ENCODE data around the gene SNRNP200. TPM values are rescaled to one million over a fixed set of nuclear protein-coding genes. Genes with fewer than 3 reads are reported as not detected.
"Not testable (repeated sequence)": the region's sequence is repeated elsewhere in the genome, so short reads cannot be mapped to it uniquely, and the experiment has no call there.

Gene SNRNP200
- total RNA-seq, 1 experiment from 2014 or later = 115 TPM

- POLR2A ChIA-PET = interaction anchor here (0.7 to 4.7 kb wide), 6 partner anchors 9 to 265 kb away, joined by 3 to 114 read pairs (median 11); partner anchors contain the start of gene STARD7
- H3K27ac Mint-ChIP-seq (ENCODE audit: low read depth, unreplicated experiment) = no peak overlapping the region
- no peaks in the 10 kb centered on the region for H3K9me3 Mint-ChIP-seq (ENCODE audit: unreplicated experiment)
- DNase-seq (ENCODE audit: unreplicated experiment) = no peak
- intact Hi-C loops (cut with micrococcal nuclease) = no loop called here
- BruUV-seq (replicated peaks) = no TSS peak
- CTCF ChIA-PET = interaction anchor here (0.6 to 1.1 kb wide), 5 partner anchors 19 to 236 kb away, joined by 3 to 4 read pairs (median 3); no protein-coding TSS in a partner anchor
- no peak overlapping the region for H3K4me3 Mint-ChIP-seq (ENCODE audit: unreplicated experiment)
- peaks cover 71% of the 10 kb centered on the region for H3K36me3 Mint-ChIP-seq (ENCODE audit: insufficient read depth, unreplicated experiment)
- H3K27me3 Mint-ChIP-seq (ENCODE audit: insufficient read depth, unreplicated experiment) = no peaks in the 10 kb centered on the region
- TF ChIP-seq, protein P1, sequence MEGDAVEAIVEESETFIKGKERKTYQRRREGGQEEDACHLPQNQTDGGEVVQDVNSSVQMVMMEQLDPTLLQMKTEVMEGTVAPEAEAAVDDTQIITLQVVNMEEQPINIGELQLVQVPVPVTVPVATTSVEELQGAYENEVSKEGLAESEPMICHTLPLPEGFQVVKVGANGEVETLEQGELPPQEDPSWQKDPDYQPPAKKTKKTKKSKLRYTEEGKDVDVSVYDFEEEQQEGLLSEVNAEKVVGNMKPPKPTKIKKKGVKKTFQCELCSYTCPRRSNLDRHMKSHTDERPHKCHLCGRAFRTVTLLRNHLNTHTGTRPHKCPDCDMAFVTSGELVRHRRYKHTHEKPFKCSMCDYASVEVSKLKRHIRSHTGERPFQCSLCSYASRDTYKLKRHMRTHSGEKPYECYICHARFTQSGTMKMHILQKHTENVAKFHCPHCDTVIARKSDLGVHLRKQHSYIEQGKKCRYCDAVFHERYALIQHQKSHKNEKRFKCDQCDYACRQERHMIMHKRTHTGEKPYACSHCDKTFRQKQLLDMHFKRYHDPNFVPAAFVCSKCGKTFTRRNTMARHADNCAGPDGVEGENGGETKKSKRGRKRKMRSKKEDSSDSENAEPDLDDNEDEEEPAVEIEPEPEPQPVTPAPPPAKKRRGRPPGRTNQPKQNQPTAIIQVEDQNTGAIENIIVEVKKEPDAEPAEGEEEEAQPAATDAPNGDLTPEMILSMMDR (IDR thresholded peaks at IDR 0.05; ENCODE audit: unreplicated experiment) = no peak
- peaks cover 23% of the 10 kb centered on the region for H3K4me1 Mint-ChIP-seq (ENCODE audit: insufficient read depth, unreplicated experiment)
Observed at GRCh38 chr2:96258166-96259022, 47.0 kb downstream of the SNRNP200 start.

DNA sequence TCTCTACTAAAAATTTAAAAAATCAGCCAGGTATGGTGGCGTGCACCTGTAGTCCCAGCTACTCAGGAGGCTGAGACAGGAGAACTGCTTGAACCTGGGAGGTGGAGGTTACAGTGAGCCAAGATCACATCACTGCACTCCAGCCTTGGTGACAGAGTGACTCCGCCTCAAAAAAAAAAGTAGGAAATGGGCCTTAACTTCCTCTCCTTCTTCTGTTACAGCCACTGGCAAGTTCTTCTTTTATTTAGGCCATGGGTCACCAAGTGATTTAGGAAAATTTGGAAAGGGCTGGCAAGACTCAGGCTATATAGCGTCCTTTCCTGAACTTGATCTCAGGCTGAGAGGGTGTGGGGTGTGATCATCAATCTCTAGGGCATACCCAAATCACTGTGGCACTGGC, 47.6 kb downstream of the SNRNP200 start:
- H3K27ac Mint-ChIP-seq (ENCODE audit: low read depth, unreplicated experiment); POLR2A ChIA-PET; DNase-seq (ENCODE audit: unreplicated experiment); H3K9me3 Mint-ChIP-seq (ENCODE audit: unreplicated experiment); BruUV-seq (replicated peaks); H3K27me3 Mint-ChIP-seq (ENCODE audit: insufficient read depth, unreplicated experiment); H3K4me3 Mint-ChIP-seq (ENCODE audit: unreplicated experiment); intact Hi-C loops (cut with micrococcal nuclease): not testable (repeated sequence)
- peaks cover 23% of the 10 kb centered on the region for H3K4me1 Mint-ChIP-seq (ENCODE audit: insufficient read depth, unreplicated experiment)
- H3K36me3 Mint-ChIP-seq (ENCODE audit: insufficient read depth, unreplicated experiment) = peaks cover 72% of the 10 kb centered on the region
- CTCF ChIA-PET = interaction anchor here (0.6 kb wide), 1 partner anchor 19 kb away, joined by 3 read pairs; no protein-coding TSS in a partner anchor

DNA sequence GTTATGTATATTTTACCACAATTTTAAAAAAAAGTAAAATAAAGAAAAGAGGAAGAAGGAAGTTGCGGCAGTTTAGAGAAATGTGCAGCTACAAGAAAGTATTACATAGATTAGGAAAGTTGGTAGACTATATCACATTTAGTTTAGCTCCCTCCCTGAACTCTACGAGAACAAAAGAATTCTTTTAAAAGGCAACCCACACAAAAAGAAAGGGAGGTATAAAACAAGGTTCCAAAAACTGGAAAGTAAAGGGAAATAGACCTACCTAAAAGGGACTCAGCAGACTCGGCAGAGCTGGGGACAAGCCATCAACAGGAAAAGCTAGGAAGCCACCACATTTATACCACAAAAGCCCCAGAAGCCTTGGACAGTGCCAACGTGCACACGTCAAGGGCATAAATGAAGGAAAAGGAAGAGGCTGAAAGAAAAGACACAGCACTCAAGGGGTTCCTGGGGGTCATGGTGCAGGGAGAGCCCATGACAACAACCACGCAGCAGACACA, 48.7 kb downstream of the SNRNP200 start:
- Mint-ChIP-seq H3K9me3 (ENCODE audit: unreplicated experiment) (no peaks in the 10 kb centered on the region), H3K27ac (ENCODE audit: low read depth, unreplicated experiment) (peak overlapping the region; percentile 16), H3K27me3 (ENCODE audit: insufficient read depth, unreplicated experiment) (no peaks in the 10 kb centered on the region), H3K36me3 (ENCODE audit: insufficient read depth, unreplicated experiment) (peaks cover 71% of the 10 kb centered on the region), H3K4me1 (ENCODE audit: insufficient read depth, unreplicated experiment) (peaks cover 20% of the 10 kb centered on the region), H3K4me3 (ENCODE audit: unreplicated experiment) (no peak overlapping the region)
- intact Hi-C loops (cut with micrococcal nuclease) = no loop called here
- ChIA-PET POLR2A (interaction anchor here (1.3 kb wide), 1 partner anchor 10 kb away, joined by 5 read pairs; no protein-coding TSS in a partner anchor), CTCF (interaction anchor here (1.1 kb wide), 1 partner anchor 298 kb away, joined by 3 read pairs; no protein-coding TSS in a partner anchor)
- TF ChIP-seq, protein P1 (IDR thresholded peaks at IDR 0.05; ENCODE audit: unreplicated experiment) = no peak
- BruUV-seq (replicated peaks) = no TSS peak
- DNase-seq (ENCODE audit: unreplicated experiment) = no peak

GRCh38 chr2:96254571-96254970, 50.8 kb downstream of the SNRNP200 start:
- CTCF ChIA-PET = interaction anchor here (0.5 to 0.9 kb wide), 4 partner anchors 9 to 1092 kb away, joined by 3 to 4 read pairs (median 3); no protein-coding TSS in a partner anchor
- H3K27me3 Mint-ChIP-seq (ENCODE audit: insufficient read depth, unreplicated experiment) = no peaks in the 10 kb centered on the region

More at GRCh38 chr2:96254571-96254970, 50.8 kb downstream of the SNRNP200 start:
- no TSS peak for BruUV-seq (replicated peaks)
- Mint-ChIP-seq H3K9me3 (ENCODE audit: unreplicated experiment) (no peaks in the 10 kb centered on the region), H3K27ac (ENCODE audit: low read depth, unreplicated experiment) (no peak overlapping the region), H3K4me1 (ENCODE audit: insufficient read depth, unreplicated experiment) (peaks cover 2% of the 10 kb centered on the region), H3K4me3 (ENCODE audit: unreplicated experiment) (no peak overlapping the region), H3K36me3 (ENCODE audit: insufficient read depth, unreplicated experiment) (peaks cover 71% of the 10 kb centered on the region)
- TF ChIP-seq, protein P1 (IDR thresholded peaks at IDR 0.05; ENCODE audit: unreplicated experiment) = no peak
- intact Hi-C loops (cut with micrococcal nuclease) = no loop called here
- no peak for DNase-seq (ENCODE audit: unreplicated experiment)
- POLR2A ChIA-PET = interaction anchor here (0.5 to 1.7 kb wide), 4 partner anchors 9 to 52 kb away, joined by 3 to 5 read pairs (median 3); partner anchors contain the start of gene STARD7
